ENCODE results near the gene ACTRT3.
A peak's percentile ranks its signal among the peaks of the same experiment; 100 is the strongest.

Gene ACTRT3

GRCh38 chr3:169769287-169770181 lies at the start of gene ACTRT3:
TSS of gene ACTRT3 (minus strand) at chr3:169769561. CDS start at chr3:169769520, 41 bp downstream.
- peak; percentile 26 to 31 for ATAC-seq (replicated peaks)
- no peaks in the 10 kb centered on the region for H3K9me3 Mint-ChIP-seq
- peak within 1 kb of the TSS; percentile 89 for H3K4me3 Mint-ChIP-seq
- H3K36me3 Mint-ChIP-seq, result peaks cover 8 to 34% of the 10 kb centered on the region in 2 donors
- H3K4me1 Mint-ChIP-seq, result peaks cover 11 to 23% of the 10 kb centered on the region in 2 donors
- H3K27me3 Mint-ChIP-seq, result no peaks in the 10 kb centered on the region
- peak within 1 kb of the TSS; percentile 92 for H3K27ac Mint-ChIP-seq
- DNase-seq, result peak; percentile 64

- Mint-ChIP-seq H3K27ac (no peak overlapping the region), H3K27me3 (no peaks in the 10 kb centered on the region), H3K36me3 (peaks cover 3 to 5% of the 10 kb centered on the region in 2 donors), H3K9me3 (peaks cover 6 to 10% of the 10 kb centered on the region in 2 donors), H3K4me3 (no peak overlapping the region), H3K4me1 (peaks cover 10 to 22% of the 10 kb centered on the region in 2 donors)
- ATAC-seq (replicated peaks) (no peak), DNase-seq (no peak)
Observed at GRCh38 chr3:169818316-169818715, 49.0 kb upstream of the ACTRT3 start.

GRCh38 chr3:169815590-169816150 lies 46.3 kb upstream of the ACTRT3 start:
- peaks cover 3 to 5% of the 10 kb centered on the region in 2 donors for H3K36me3 Mint-ChIP-seq
- peaks cover 6 to 10% of the 10 kb centered on the region in 2 donors for H3K9me3 Mint-ChIP-seq
- no peak for ATAC-seq (replicated peaks)
- no peak overlapping the region for H3K4me3 Mint-ChIP-seq
- DNase-seq, result no peak
- H3K27ac Mint-ChIP-seq, result peak overlapping the region; percentile 20
- H3K27me3 Mint-ChIP-seq, result no peaks in the 10 kb centered on the region
- H3K4me1 Mint-ChIP-seq, result peaks cover 24 to 39% of the 10 kb centered on the region in 2 donors

GRCh38 chr3:169813757-169814517 lies 44.6 kb upstream of the ACTRT3 start:
- peak; percentile 86 for DNase-seq
- Mint-ChIP-seq H3K27me3 (no peaks in the 10 kb centered on the region), H3K4me3 (peak overlapping the region; percentile 90 to 91)

GRCh38 chr3:169813278-169813677 lies 43.9 kb upstream of the ACTRT3 start:
- peaks cover 3 to 7% of the 10 kb centered on the region in 2 donors for H3K36me3 Mint-ChIP-seq

More at GRCh38 chr3:169813757-169814517, 44.6 kb upstream of the ACTRT3 start:
- ATAC-seq (replicated peaks), result peak; percentile 87 to 88
- H3K4me1 Mint-ChIP-seq, result peaks cover 27 to 44% of the 10 kb centered on the region in 2 donors
- H3K27ac Mint-ChIP-seq, result peak overlapping the region; percentile 93
- H3K9me3 Mint-ChIP-seq, result peaks cover 6 to 10% of the 10 kb centered on the region in 2 donors
- H3K36me3 Mint-ChIP-seq, result peaks cover 3 to 5% of the 10 kb centered on the region in 2 donors

GRCh38 chr3:169812332-169813235 lies 43.2 kb upstream of the ACTRT3 start, which contains the start of the genes LRRC34 and LRRIQ4:
TSS of gene LRRC34 (minus strand) at chr3:169812904. CDS start at chr3:169812548, 356 bp downstream.
TSS of gene LRRIQ4 (plus strand) at chr3:169812870. CDS start at chr3:169821922, 9,052 bp downstream.
- H3K9me3 Mint-ChIP-seq, result peaks cover 6 to 10% of the 10 kb centered on the region in 2 donors
- DNase-seq (peak; percentile 69), ATAC-seq (replicated peaks) (peak; percentile 72 to 78)
- peaks cover 3 to 8% of the 10 kb centered on the region in 2 donors for H3K36me3 Mint-ChIP-seq
- no peaks in the 10 kb centered on the region for H3K27me3 Mint-ChIP-seq
- H3K4me1 Mint-ChIP-seq, result peaks cover 27 to 37% of the 10 kb centered on the region in 2 donors
- peak within 1 kb of the TSS; percentile 93 for H3K27ac Mint-ChIP-seq
- peak within 1 kb of the TSS; percentile 90 to 91 for H3K4me3 Mint-ChIP-seq

More at GRCh38 chr3:169813278-169813677, 43.9 kb upstream of the ACTRT3 start:
- Mint-ChIP-seq H3K27me3 (no peaks in the 10 kb centered on the region), H3K9me3 (peaks cover 6 to 10% of the 10 kb centered on the region in 2 donors), H3K4me1 (peaks cover 27 to 40% of the 10 kb centered on the region in 2 donors), H3K4me3 (peak overlapping the region; percentile 90 to 91), H3K27ac (peak overlapping the region; percentile 93)
- DNase-seq (no peak), ATAC-seq (replicated peaks) (no peak)

GRCh38 chr3:169811631-169812331 lies 42.4 kb upstream of the ACTRT3 start:
- H3K36me3 Mint-ChIP-seq, result peaks cover 3 to 8% of the 10 kb centered on the region in 2 donors
- no peaks in the 10 kb centered on the region for H3K27me3 Mint-ChIP-seq
- peak overlapping the region; percentile 90 to 91 for H3K4me3 Mint-ChIP-seq
- peak; percentile 10 for DNase-seq
- peaks cover 27 to 37% of the 10 kb centered on the region in 2 donors for H3K4me1 Mint-ChIP-seq
- peaks cover 6 to 10% of the 10 kb centered on the region in 2 donors for H3K9me3 Mint-ChIP-seq
- ATAC-seq (replicated peaks), result peak; percentile 20 to 31
- peak overlapping the region; percentile 93 for H3K27ac Mint-ChIP-seq

- no peak overlapping the region for H3K4me3 Mint-ChIP-seq
- peaks cover 27 to 33% of the 10 kb centered on the region in 2 donors for H3K4me1 Mint-ChIP-seq
- H3K27ac Mint-ChIP-seq, result no peak overlapping the region
- no peaks in the 10 kb centered on the region for H3K9me3 Mint-ChIP-seq
- DNase-seq (no peak), ATAC-seq (replicated peaks) (no peak)
- peaks cover 0 to 3% of the 10 kb centered on the region in 2 donors for H3K36me3 Mint-ChIP-seq
- H3K27me3 Mint-ChIP-seq, result no peaks in the 10 kb centered on the region
Observed at GRCh38 chr3:169809230-169809795, 40.0 kb upstream of the ACTRT3 start.

- Mint-ChIP-seq H3K27me3 (no peaks in the 10 kb centered on the region), H3K36me3 (peaks cover 4 to 13% of the 10 kb centered on the region in 2 donors), H3K9me3 (no peaks in the 10 kb centered on the region), H3K4me1 (peaks cover 4 to 6% of the 10 kb centered on the region in 2 donors), H3K4me3 (no peak overlapping the region), H3K27ac (no peak overlapping the region)
- DNase-seq (no peak), ATAC-seq (replicated peaks) (no peak)
Observed at GRCh38 chr3:169804681-169805080, 35.3 kb upstream of the ACTRT3 start.

GRCh38 chr3:169792359-169792758 lies 23.0 kb upstream of the ACTRT3 start:
- Mint-ChIP-seq H3K36me3 (peaks cover 10 to 27% of the 10 kb centered on the region in 2 donors), H3K27ac (no peak overlapping the region), H3K27me3 (no peaks in the 10 kb centered on the region), H3K9me3 (no peaks in the 10 kb centered on the region), H3K4me1 (peaks cover 6 to 11% of the 10 kb centered on the region in 2 donors), H3K4me3 (no peak overlapping the region)
- no peak for DNase-seq
- ATAC-seq (replicated peaks), result no peak

GRCh38 chr3:169790687-169791429 lies 21.5 kb upstream of the ACTRT3 start:
- no peaks in the 10 kb centered on the region for H3K27me3 Mint-ChIP-seq
- DNase-seq (no peak), ATAC-seq (replicated peaks) (peak in 1 of 2 donors; percentile 38)
- peaks cover 13 to 36% of the 10 kb centered on the region in 2 donors for H3K36me3 Mint-ChIP-seq
- H3K4me3 Mint-ChIP-seq, result no peak overlapping the region
- H3K27ac Mint-ChIP-seq, result no peak overlapping the region
- peaks cover 6 to 11% of the 10 kb centered on the region in 2 donors for H3K4me1 Mint-ChIP-seq
- H3K9me3 Mint-ChIP-seq, result no peaks in the 10 kb centered on the region

- H3K9me3 Mint-ChIP-seq, result no peaks in the 10 kb centered on the region
- H3K4me3 Mint-ChIP-seq, result no peak overlapping the region
- no peaks in the 10 kb centered on the region for H3K27me3 Mint-ChIP-seq
- no peak overlapping the region for H3K27ac Mint-ChIP-seq
- H3K4me1 Mint-ChIP-seq, result peaks cover 6 to 11% of the 10 kb centered on the region in 2 donors
- peaks cover 14 to 42% of the 10 kb centered on the region in 2 donors for H3K36me3 Mint-ChIP-seq
- no peak for DNase-seq
- no peak for ATAC-seq (replicated peaks)
Observed at GRCh38 chr3:169790219-169790618, 20.9 kb upstream of the ACTRT3 start.
